Activated T-helper 1 cell treated with anti-CD3 and anti-CD28 coated beads, Interleukin-12 subunit alpha, Interleukin-12 subunit beta, Interleukin-2, Interleukin-4 antibody, amounts not matched to agents 30 ng/mL and 10 ng/mL and 1 ng/mL, durations not matched to agents 14 hours and 24 hours and 36 hours (primary cell): ENCODE results near the gene BABAM2. TPM values are rescaled to one million over a fixed set of nuclear protein-coding genes. Genes with fewer than 3 reads are reported as not detected.

Experiments used
- DNase-seq: peaks from one replicate; pipeline ENCODE4 v3.0.0; 2021; ENCODE audit warnings: low spot score
- H3K27ac Mint-ChIP-seq: one replicate; pipeline ENCODE4 v1.8.0; 2021; ENCODE audit warnings: mild to moderate bottlenecking, mixed read lengths
- H3K27me3 Mint-ChIP-seq: one replicate; pipeline ENCODE4 v1.8.0; 2022; ENCODE audit warnings: mild to moderate bottlenecking, moderate library complexity, mixed read lengths; ENCODE audit not compliant: insufficient read depth
- H3K36me3 Mint-ChIP-seq: one replicate; pipeline ENCODE4 v1.8.0; 2021; ENCODE audit warnings: low read depth, mixed read lengths
- H3K4me1 Mint-ChIP-seq: one replicate; pipeline ENCODE4 v1.8.0; 2021; ENCODE audit warnings: low read depth, mixed read lengths
- H3K4me3 Mint-ChIP-seq: one replicate; pipeline ENCODE4 v1.8.0; 2021; ENCODE audit warnings: mild to moderate bottlenecking, moderate library complexity, mixed read lengths
- H3K9me3 Mint-ChIP-seq: one replicate; pipeline ENCODE4 v1.8.0; 2021; ENCODE audit warnings: mixed read lengths
- intact Hi-C: fragments of 100-400 bp; cut with micrococcal nuclease; formaldehyde crosslinking; loops from one replicate; pipeline ENCODE4 v1.15.1; 2024
- total RNA-seq: library from RNA; stranded (reverse); gene quantifications from 2 replicates; pipeline ENCODE4 v1.2.3, GENCODE V29; 2022

Gene BABAM2
- total RNA-seq, 1 donor from 2014 or later = 46.6 TPM

DNA sequence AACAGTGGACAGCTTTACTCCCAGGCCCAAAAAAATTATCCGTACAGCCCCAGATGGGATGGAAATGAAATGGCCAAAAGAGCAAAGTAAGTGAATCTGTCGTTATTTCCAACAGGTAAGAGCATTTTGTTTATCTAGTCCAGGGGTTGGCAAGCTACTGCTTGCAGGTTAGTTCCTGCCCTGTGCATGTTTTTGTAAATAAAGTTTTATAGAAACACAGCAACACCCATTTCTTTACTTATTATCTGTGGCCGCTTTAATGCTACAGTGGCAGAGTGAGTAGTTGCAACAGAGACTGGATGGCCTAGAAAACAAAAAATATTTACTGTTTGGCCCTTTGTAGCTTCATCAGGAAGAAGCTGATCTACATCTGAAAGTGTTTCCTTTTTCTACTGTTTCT is 407.9 kb downstream of the BABAM2 start:
- H3K36me3 Mint-ChIP-seq = peaks cover 16% of the 10 kb centered on the region
- intact Hi-C loops = no loop called here
- H3K4me3 Mint-ChIP-seq = no peak overlapping the region
- DNase-seq = no peak
- peaks cover 6% of the 10 kb centered on the region for H3K4me1 Mint-ChIP-seq
- no peaks in the 10 kb centered on the region for H3K9me3 Mint-ChIP-seq
- no peak overlapping the region for H3K27ac Mint-ChIP-seq
- H3K27me3 Mint-ChIP-seq = no peaks in the 10 kb centered on the region

DNA sequence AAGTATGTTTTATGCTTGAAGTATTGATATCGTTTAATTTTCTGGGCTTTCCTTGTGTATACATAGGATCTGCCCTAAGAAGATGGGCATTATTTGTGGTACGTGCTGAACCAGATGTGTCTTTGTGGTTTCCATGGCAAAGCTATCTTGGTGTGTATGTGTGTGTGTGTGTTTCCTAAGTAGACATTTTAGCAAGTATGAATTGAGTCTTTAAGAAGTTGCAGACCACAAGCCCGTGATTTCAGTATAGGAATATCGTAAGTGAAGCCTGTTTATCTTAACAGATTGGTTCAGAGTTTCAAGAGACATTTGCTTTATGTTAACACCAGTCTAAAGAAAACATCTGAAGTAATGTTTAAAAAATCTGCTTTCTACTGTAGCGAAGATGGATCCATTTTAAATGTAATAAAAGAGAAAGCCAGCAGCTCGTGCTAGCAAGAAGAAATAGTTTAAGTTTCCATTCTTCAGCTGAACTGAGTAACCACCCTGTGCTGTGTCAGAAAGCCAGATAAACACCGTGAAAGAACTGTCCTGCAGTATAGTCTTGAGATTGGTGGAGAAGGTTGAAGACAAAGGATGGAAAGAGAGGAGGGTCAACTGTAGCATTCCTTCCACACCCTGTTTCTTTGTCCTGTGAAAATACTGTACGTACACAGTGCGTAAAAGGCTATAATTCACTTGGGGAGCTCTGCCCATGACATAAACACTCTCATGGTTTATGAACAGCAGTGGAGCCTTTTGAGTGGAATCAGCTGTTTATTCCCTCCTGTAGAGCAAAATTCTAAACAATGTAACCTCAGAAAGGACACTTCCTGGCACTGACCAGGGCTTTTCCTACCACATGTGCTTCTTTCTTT is 410.2 kb downstream of the BABAM2 start:
- Mint-ChIP-seq H3K9me3 (peaks cover 8% of the 10 kb centered on the region), H3K27ac (no peak overlapping the region), H3K27me3 (no peaks in the 10 kb centered on the region), H3K36me3 (peaks cover 21% of the 10 kb centered on the region), H3K4me1 (peaks cover 6% of the 10 kb centered on the region), H3K4me3 (no peak overlapping the region)
- DNase-seq = no peak
- intact Hi-C loops = no loop called here

DNA sequence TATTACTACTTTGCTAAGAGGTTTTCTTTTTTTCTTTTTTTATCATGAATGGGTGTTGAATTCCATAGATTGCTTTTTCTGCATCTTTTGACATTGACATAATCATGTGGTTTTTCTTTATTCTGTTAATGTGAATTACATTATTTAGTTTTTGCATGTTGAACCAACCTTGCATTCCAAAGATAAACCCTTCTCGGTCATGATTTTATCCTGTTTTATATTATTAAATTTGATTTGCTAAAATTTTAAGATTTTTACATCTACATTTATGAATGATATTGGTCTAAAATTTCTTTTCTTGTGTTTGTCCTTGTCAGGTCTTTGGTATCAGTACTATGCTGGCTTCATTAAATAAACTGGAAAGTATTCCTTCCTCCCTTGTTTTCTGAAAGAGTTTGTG is 414.7 kb downstream of the BABAM2 start:
- H3K27ac Mint-ChIP-seq = no peak overlapping the region
- no peak overlapping the region for H3K4me3 Mint-ChIP-seq
- intact Hi-C loops = no loop called here
- H3K4me1 Mint-ChIP-seq = peaks cover 10% of the 10 kb centered on the region
- peaks cover 14% of the 10 kb centered on the region for H3K9me3 Mint-ChIP-seq
- no peaks in the 10 kb centered on the region for H3K27me3 Mint-ChIP-seq
- no peak for DNase-seq
- H3K36me3 Mint-ChIP-seq = peaks cover 26% of the 10 kb centered on the region

DNA sequence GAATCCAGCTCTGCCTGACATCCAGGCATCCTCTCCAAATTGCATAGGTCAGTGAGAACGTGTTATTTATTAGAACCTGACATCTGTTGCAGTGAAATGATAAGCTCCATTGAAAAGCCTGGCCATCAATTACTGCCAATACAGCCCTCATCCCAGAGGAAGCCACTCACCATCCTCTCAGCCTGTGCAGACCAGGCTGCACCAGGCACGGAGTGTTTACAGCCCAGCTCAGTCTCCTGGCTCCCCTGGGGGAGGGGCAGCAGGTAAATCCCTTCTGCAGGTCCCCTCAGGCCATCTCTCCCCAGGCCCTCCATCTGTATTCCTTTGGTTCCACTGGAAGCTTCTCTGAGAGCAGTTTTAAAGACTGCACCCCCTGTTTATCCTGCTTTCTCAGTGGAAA is 419.6 kb downstream of the BABAM2 start:
- DNase-seq = no peak
- intact Hi-C loops = no loop called here
- no peak overlapping the region for H3K4me3 Mint-ChIP-seq
- H3K27ac Mint-ChIP-seq = no peak overlapping the region
- H3K36me3 Mint-ChIP-seq = peaks cover 16% of the 10 kb centered on the region
- H3K4me1 Mint-ChIP-seq = peaks cover 15% of the 10 kb centered on the region
- no peaks in the 10 kb centered on the region for H3K27me3 Mint-ChIP-seq
- peaks cover 10% of the 10 kb centered on the region for H3K9me3 Mint-ChIP-seq

DNA sequence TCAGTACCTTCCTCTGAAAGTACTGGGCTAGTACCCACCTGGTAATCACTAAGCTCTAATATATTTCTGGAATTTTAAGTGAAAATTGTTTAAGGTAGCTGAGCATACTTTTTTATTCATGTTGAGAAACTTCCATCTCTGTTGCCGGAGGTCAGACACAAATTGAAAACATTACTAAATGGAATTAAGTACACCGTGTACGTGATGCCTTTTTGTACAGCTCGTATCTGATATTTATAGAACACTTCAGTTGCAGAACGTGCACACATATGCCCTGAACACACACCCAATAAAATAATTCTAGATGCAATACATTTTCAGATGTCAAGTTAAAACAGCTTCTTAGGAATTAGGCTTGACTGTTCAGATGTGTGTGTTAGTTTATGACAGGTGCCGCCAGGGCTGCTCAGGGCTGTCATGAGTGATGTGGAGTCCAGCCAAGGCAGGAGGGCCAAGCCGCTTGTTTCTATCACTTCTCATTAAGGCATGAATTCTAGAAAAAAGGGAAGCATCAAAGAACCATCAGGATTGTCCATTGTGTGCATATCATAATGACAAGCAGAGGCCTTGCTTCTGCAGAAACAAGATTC is 421.2 kb downstream of the BABAM2 start:
- peaks cover 14% of the 10 kb centered on the region for H3K36me3 Mint-ChIP-seq
- intact Hi-C loops = no loop called here
- no peaks in the 10 kb centered on the region for H3K27me3 Mint-ChIP-seq
- no peak overlapping the region for H3K4me3 Mint-ChIP-seq
- peaks cover 15% of the 10 kb centered on the region for H3K4me1 Mint-ChIP-seq
- H3K27ac Mint-ChIP-seq = no peak overlapping the region
- H3K9me3 Mint-ChIP-seq = no peaks in the 10 kb centered on the region
- DNase-seq = no peak

DNA sequence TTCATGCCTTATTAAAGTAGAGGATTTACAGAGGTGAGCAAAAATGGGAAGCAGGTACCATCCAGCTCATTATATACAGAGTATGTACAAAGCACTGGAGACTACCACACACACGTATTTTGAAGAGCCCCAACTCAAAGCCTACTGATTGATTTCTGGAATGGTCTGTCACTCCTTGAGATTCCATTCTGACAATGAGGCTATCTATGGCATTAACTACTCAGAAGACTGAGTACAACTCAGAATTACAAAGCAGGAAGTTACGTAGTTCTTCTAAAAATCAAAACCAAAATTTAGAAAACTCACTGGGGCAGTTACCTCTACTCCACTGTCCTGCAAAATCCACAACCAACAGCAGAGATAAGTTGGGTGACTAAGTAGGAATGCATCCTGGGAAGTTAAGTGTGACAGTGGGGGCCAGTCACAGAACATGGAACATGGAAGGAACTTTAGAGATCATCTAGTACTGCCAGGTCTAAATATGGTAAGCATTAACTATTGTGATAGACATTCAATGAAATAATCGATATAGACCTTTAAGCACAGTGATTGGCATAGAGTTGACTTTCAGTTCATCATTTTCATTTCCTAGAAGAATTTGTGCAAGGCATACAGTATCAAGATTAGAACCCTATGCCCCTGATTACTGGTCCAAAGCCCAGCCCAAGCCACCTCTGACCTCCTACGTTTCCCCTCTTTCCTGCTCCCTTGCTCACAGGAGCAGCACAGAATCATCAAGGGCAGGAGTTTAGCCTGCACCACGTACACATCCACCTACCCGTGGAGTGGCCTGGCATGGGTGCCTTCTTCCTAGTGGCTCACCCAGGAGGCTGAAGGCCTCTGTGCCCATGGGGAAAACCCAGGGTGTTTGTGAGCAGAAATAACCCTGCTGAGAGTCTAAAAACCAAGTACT is 422.0 kb downstream of the BABAM2 start:
- intact Hi-C loops = no loop called here
- H3K4me1 Mint-ChIP-seq = peaks cover 15% of the 10 kb centered on the region
- no peaks in the 10 kb centered on the region for H3K27me3 Mint-ChIP-seq
- H3K36me3 Mint-ChIP-seq = peaks cover 14% of the 10 kb centered on the region
- no peak overlapping the region for H3K27ac Mint-ChIP-seq
- H3K4me3 Mint-ChIP-seq = no peak overlapping the region
- H3K9me3 Mint-ChIP-seq = no peaks in the 10 kb centered on the region
- no peak for DNase-seq

DNA sequence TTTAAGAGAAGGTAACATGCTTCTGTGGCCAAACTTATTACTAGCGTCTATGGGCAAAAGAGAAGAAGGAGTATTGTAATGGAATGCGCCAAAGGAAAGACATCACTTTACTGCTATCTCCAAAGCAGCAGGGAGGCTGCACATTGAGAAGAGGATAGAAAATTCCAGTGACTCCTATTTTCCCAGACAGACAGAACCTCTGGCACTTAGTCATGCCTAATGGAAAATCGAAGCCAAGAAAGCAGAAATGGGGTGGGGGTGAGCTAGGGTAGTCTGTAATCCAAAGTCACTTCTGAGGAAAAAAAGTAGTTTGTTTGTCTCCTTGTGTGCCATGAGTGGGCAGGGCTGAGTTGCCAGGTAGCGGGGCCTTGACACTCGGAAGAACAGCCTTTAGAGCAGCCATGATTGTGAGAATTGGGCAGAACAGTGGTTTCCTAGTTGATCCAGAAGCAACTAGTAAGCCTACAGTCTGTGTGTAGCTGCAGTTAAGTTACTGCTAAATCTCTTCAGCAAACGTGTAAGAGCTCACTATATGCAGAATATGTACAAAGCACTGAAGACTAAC is 422.8 kb downstream of the BABAM2 start:
- Mint-ChIP-seq H3K36me3 (peaks cover 10% of the 10 kb centered on the region), H3K9me3 (no peaks in the 10 kb centered on the region), H3K27ac (no peak overlapping the region), H3K27me3 (no peaks in the 10 kb centered on the region), H3K4me3 (no peak overlapping the region), H3K4me1 (peaks cover 11% of the 10 kb centered on the region)
- intact Hi-C loops = no loop called here
- DNase-seq = no peak

DNA sequence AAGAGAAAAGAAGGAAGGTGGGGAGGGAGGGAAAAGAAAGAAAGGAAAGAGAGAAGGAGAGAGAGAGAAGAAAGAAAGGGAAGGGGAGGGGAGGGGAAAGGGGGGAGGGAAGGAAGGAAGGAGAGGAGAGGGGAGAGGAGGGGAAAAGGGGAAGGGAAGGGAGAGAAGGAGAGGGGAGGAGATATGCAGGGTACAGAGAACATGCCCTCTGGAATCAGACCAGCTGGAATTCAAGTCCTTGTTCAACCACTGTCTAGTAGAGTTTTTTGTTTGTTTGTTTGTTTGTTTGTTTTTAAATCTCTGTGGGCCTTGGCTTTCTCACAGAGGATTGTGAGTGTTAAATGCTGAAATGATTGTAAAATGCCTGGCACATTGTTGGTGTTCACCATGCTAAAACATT is 424.4 kb downstream of the BABAM2 start:
- Mint-ChIP-seq H3K9me3 (no peaks in the 10 kb centered on the region), H3K27ac (no peak overlapping the region), H3K36me3 (peaks cover 6% of the 10 kb centered on the region), H3K4me3 (no peak overlapping the region), H3K4me1 (peaks cover 11% of the 10 kb centered on the region), H3K27me3 (no peaks in the 10 kb centered on the region)
- DNase-seq = no peak
- intact Hi-C loops = no loop called here

DNA sequence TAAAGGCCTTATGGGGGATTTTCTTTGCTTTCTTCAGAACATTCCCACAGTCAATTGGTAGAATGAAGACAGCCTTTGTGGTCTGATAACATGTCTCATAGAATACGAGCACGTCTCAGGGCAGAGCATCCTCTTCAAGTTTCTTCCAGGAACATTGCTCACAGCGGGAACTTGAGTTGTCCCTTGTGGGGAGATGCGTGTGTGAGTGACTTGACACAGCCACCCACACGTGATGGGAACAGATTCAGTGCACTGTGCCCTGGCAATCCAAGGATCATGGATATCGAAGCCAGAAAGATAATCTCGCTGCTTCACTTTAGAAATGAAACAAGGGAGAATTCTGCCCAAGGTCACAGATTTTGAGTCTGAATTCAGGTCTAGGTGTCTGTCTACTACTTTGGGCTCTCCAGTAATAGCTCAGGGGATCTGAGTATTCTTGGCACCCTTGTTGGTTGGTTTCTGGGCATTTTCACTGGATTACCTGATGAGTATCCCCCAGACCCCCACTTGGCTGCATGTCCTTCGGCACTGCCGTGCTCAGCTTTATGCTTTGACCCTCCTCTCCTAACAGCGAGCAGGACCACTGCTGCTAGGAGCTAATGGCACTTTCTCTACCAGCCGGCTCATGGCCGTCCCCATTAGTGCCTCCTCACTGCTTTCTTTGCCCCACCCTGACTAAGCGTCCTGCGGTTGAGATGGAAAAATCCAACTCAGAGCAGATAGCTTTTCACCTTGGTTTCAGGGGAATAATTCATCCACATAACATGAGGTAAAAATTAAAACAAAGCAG is 426.2 kb downstream of the BABAM2 start:
- H3K4me3 Mint-ChIP-seq = no peak overlapping the region
- DNase-seq = no peak
- H3K27me3 Mint-ChIP-seq = no peaks in the 10 kb centered on the region
- H3K27ac Mint-ChIP-seq = no peak overlapping the region
- intact Hi-C loops = no loop called here
- no peaks in the 10 kb centered on the region for H3K9me3 Mint-ChIP-seq
- H3K36me3 Mint-ChIP-seq = peaks cover 5% of the 10 kb centered on the region
- peaks cover 9% of the 10 kb centered on the region for H3K4me1 Mint-ChIP-seq

DNA sequence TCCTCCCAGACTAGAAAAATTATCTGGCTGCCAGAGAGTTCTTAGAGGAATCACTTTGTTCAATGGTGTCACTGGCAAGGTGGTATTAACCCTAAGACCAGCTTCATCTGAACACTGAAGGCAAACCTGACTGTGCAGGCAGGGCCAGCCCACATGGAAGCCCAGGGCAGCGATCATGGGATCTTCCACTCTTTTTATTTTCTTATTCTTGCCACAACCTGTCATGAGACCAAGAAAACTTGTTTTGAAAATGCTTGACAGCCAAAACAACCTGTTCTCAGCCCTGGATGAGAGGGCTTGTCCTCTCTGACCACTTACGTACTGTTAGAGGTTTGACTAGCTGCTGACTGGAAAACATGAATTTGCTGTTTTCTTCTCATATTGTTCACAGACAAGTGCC is 426.9 kb downstream of the BABAM2 start:
- DNase-seq = no peak
- Mint-ChIP-seq H3K36me3 (peaks cover 3% of the 10 kb centered on the region), H3K4me1 (peaks cover 2% of the 10 kb centered on the region), H3K9me3 (no peaks in the 10 kb centered on the region), H3K4me3 (no peak overlapping the region), H3K27ac (no peak overlapping the region), H3K27me3 (no peaks in the 10 kb centered on the region)
- intact Hi-C loops = no loop called here

DNA sequence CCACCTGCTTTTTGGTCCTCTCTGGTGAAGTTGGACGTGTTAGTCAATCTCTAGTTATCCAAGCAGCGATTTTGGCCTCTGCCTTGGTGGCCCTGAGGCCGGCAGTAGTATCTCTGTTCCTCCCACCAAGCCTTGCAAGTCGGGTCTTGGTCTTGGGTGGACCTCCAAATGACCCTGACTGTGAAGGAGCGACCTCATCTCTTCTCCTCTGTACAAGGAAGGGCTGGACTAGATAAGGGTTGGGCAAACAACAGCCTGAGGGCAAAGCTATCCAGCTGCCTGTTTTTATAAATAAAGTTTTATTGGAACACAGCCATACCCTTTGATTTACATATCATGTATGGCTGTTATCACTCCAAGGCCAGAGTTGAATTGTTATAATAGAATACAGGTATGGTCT is 427.5 kb downstream of the BABAM2 start:
- no peaks in the 10 kb centered on the region for H3K9me3 Mint-ChIP-seq
- intact Hi-C loops = no loop called here
- H3K36me3 Mint-ChIP-seq = peaks cover 2% of the 10 kb centered on the region
- H3K4me1 Mint-ChIP-seq = no peaks in the 10 kb centered on the region
- no peak overlapping the region for H3K27ac Mint-ChIP-seq
- H3K27me3 Mint-ChIP-seq = no peaks in the 10 kb centered on the region
- H3K4me3 Mint-ChIP-seq = no peak overlapping the region
- DNase-seq = no peak

DNA sequence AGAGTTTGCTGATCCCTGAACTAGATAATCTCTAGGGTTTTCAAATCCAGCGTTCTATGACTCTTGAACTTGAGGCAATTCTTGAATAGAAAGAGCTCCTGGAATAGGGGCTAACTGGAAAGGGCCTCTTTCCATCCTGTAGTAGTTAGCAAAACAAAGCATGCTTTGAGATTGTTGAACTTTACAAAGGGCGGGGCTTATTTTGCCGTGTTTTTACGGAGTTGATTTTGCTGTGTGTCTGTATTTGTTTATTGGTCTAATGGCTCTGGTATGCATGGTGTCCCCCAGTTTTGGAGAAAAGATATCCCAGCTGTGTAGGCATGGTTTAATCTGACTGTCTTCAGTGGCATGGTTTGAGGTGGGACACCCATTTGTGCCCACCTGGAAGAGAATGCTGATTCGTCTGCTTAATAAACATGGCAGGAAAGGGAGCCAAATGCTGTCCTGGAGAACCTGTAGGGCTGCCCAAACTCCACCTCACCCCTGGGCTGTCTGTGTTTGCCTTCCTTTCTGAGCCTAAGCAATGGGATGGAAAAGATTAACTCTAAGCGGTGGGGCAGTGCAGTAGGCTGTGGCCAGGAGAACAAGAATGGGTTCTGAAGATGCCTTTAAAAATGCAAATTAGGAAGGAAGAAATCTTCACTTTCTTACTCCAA is 428.1 kb downstream of the BABAM2 start:
- H3K4me3 Mint-ChIP-seq = no peak overlapping the region
- intact Hi-C loops = no loop called here
- no peak overlapping the region for H3K27ac Mint-ChIP-seq
- no peaks in the 10 kb centered on the region for H3K27me3 Mint-ChIP-seq
- no peaks in the 10 kb centered on the region for H3K4me1 Mint-ChIP-seq
- DNase-seq = no peak
- H3K9me3 Mint-ChIP-seq = no peaks in the 10 kb centered on the region
- H3K36me3 Mint-ChIP-seq = peaks cover 2% of the 10 kb centered on the region
